T-cell (primary cell): Measurements from ENCODE around the gene OSBP2. TPM values are rescaled to one million over a fixed set of nuclear protein-coding genes. Genes with fewer than 3 reads are reported as not detected.

ENCODE experiments used
- ATAC-seq, 4 experiments: fragments of 200-7000 bp in 3 of 4; fragments of 150-1000 bp in 1 of 4; cut with Tn5 transposase; replicated peaks in 1 of 4; 1 replicate in 3 of 4; 2 replicates in 1 of 4; pipeline ENCODE4 v1.10.0; 2021; ENCODE audit warnings: moderate library complexity in 3 of 4, mild to moderate bottlenecking in 2 of 4, moderate number of reproducible peaks in 1 of 4
- CTCF ChIA-PET, 2 donors: fragments of 300-600 bp; sonication (Branson Sonifier 250); formaldehyde crosslinking; loops; one replicate each; lab custom pipeline; 2022; ENCODE audit warnings: antibody characterized with exemption in 2 of 2; lab: Charles Lee
- POLR2A ChIA-PET, 2 donors: fragments of 300-600 bp; sonication (Branson Sonifier 250); formaldehyde crosslinking; loops; one replicate each; lab custom pipeline; 2022; ENCODE audit warnings: antibody characterized with exemption in 2 of 2; lab: Charles Lee
- DNase-seq, 35 experiments: peaks; one replicate each; pipeline versions ENCODE4 v3.0.0 to v3.0.0-alpha.2; 2013 to 2023
- H3K27ac ChIP-seq: one replicate; pipeline ENCODE4 v1.5.1; 2013; ENCODE audit warnings: low read length
- H3K27me3 ChIP-seq, 2 experiments: replicated peaks in 1 of 2; 1 replicate in 1 of 2; 2 replicates in 1 of 2; pipeline versions ENCODE4 v1.6.1 to v1.7.0; 2013; ENCODE audit warnings: low read length in 1 of 2, mixed read lengths in 1 of 2; ENCODE audit not compliant: control insufficient read depth in 2 of 2, insufficient read depth in 2 of 2; ENCODE audit errors: extremely low read depth in 1 of 2
- H3K36me3 ChIP-seq, 2 donors: 1 replicate in 1 of 2; 2 replicates in 1 of 2; pipeline versions ENCODE4 v1.6.1 to v1.7.0; 2013; ENCODE audit warnings: low read length in 1 of 2; ENCODE audit not compliant: control insufficient read depth in 2 of 2, insufficient read depth in 1 of 2; ENCODE audit errors: extremely low read depth in 1 of 2
- H3K4me1 ChIP-seq, 2 experiments: 1 replicate in 1 of 2; 2 replicates in 1 of 2; pipeline versions ENCODE4 v1.6.1 to v1.7.0; 2013; ENCODE audit warnings: low read length in 2 of 2, mixed read lengths in 1 of 2; ENCODE audit not compliant: insufficient read depth in 2 of 2, control insufficient read depth in 1 of 2; ENCODE audit errors: extremely low read depth in 1 of 2
- H3K4me3 ChIP-seq, 2 donors: 1 replicate in 1 of 2; 2 replicates in 1 of 2; pipeline versions ENCODE4 v1.5.1 to v1.7.0; 2013; ENCODE audit warnings: mild to moderate bottlenecking in 2 of 2, low read length in 1 of 2, moderate library complexity in 1 of 2; ENCODE audit not compliant: control insufficient read depth in 1 of 2; ENCODE audit errors: extremely low read depth in 1 of 2
- H3K9me3 ChIP-seq: 2 replicates; pipeline ENCODE4 v1.7.0; 2013
- H3K27ac Mint-ChIP-seq, 2 donors: one replicate each; pipeline ENCODE4 v1.8.0; 2020 to 2021; ENCODE audit warnings: mild to moderate bottlenecking in 2 of 2, mixed read lengths in 2 of 2
- H3K27me3 Mint-ChIP-seq, 2 donors: one replicate each; pipeline ENCODE4 v1.8.0; 2021 to 2022; ENCODE audit warnings: mixed read lengths in 2 of 2
- H3K36me3 Mint-ChIP-seq: one replicate; pipeline ENCODE4 v1.8.0; 2021; ENCODE audit warnings: mixed read lengths
- H3K4me1 Mint-ChIP-seq, 3 donors: one replicate each; pipeline ENCODE4 v1.8.0; 2020 to 2022; ENCODE audit warnings: mixed read lengths in 3 of 3, mild to moderate bottlenecking in 1 of 3
- H3K4me3 Mint-ChIP-seq, 3 donors: one replicate each; pipeline ENCODE4 v1.8.0; 2020 to 2022; ENCODE audit warnings: mild to moderate bottlenecking in 3 of 3, mixed read lengths in 3 of 3, moderate library complexity in 3 of 3
- H3K9me3 Mint-ChIP-seq, 3 donors: one replicate each; pipeline ENCODE4 v1.8.0; 2020 to 2022; ENCODE audit warnings: mixed read lengths in 3 of 3
- WGBS: methylation state at CpG from one replicate; pipeline ENCODE4 v1.1.5; 2013; ENCODE audit warnings: missing lambda C conversion rate; ENCODE audit not compliant: insufficient coverage; 5-methylcytosine and 5-hydroxymethylcytosine counted together
- total RNA-seq, 35 experiments: library from RNA in 6 of 35; stranded (reverse) in 6 of 35; fragments of 120-200 nt in 1 of 35; gene quantifications; one replicate each; pipeline versions ENCODE4 v1.2.1 to v1.2.4 and lab custom pipeline; 2013 to 2026

OSBP2 gene
- total RNA-seq (1 to 10 TPM; 1.6 to 2.8 (median 2.1) TPM), total RNA-seq (lab: John Stamatoyannopoulos, UW) (1.6 to 4.6 (median 2.8) reads per million in 29 experiments)
- total RNA-seq (2013), result 0.96 TPM

GRCh38 chr22:30694640-30695350 lies at the start of gene OSBP2:
OSBP2 (plus strand) TSS chr22:30694874; CDS start chr22:30694910, 36 bp downstream.
- POLR2A ChIA-PET, result no interaction called here
- Histone ChIP-seq H3K27ac (peak within 1 kb of the TSS; percentile 34), H3K4me1 (peaks cover 0 to 16% of the 10 kb centered on the region in 2 experiments), H3K9me3 (no peaks in the 10 kb centered on the region), H3K27me3 (peaks cover 6 to 24% of the 10 kb centered on the region in 2 experiments), H3K4me3 (peak within 1 kb of the TSS; percentile 60 to 75), H3K36me3 (no peaks in the 10 kb centered on the region)
- H3K4me3 Mint-ChIP-seq, result peak within 1 kb of the TSS; percentile 78 to 92 (median 88)
- H3K27ac Mint-ChIP-seq, result peak within 1 kb of the TSS; percentile 85 to 90
- ATAC-seq, result peak; percentile 60 to 68 (median 65)
- no peaks in the 10 kb centered on the region for H3K9me3 Mint-ChIP-seq
- peaks cover 13 to 19% (median 15%) of the 10 kb centered on the region in 3 donors for H3K4me1 Mint-ChIP-seq
- H3K27me3 Mint-ChIP-seq, result peaks cover 0 to 15% of the 10 kb centered on the region in 2 donors
- peak in 22 of 35 experiments; percentile 5 to 43 (median 16) for DNase-seq
- H3K36me3 Mint-ChIP-seq, result no peaks in the 10 kb centered on the region
- CTCF ChIA-PET, result interaction anchor here in 1 of 2 donors (1.3 kb wide), 1 partner anchor 60 kb away, joined by 4 read pairs; no protein-coding TSS in a partner anchor
- WGBS, result 6% methylated on average over 88 of the region's 88 CpGs

- Histone ChIP-seq H3K9me3 (no peaks in the 10 kb centered on the region), H3K27me3 (no peaks in the 10 kb centered on the region), H3K4me3 (no peak overlapping the region), H3K4me1 (peaks cover 0 to 10% of the 10 kb centered on the region in 2 experiments), H3K36me3 (peaks cover 0 to 3% of the 10 kb centered on the region in 2 donors), H3K27ac (no peak overlapping the region)
- peaks cover 6 to 20% (median 18%) of the 10 kb centered on the region in 3 donors for H3K4me1 Mint-ChIP-seq
- no peaks in the 10 kb centered on the region for H3K27me3 Mint-ChIP-seq
- ChIA-PET CTCF (interaction anchor here in 1 of 2 donors (0.6 kb wide), 1 partner anchor 579 kb away, joined by 4 read pairs; no protein-coding TSS in a partner anchor), POLR2A (no interaction called here)
- DNase-seq (no peak), ATAC-seq (no peak)
- H3K9me3 Mint-ChIP-seq, result no peaks in the 10 kb centered on the region
- 87% methylated on average over 22 of the region's 25 CpGs for WGBS
- H3K4me3 Mint-ChIP-seq, result no peak overlapping the region
- no peaks in the 10 kb centered on the region for H3K36me3 Mint-ChIP-seq
- H3K27ac Mint-ChIP-seq, result no peak overlapping the region
These were observed 48.0 kb upstream of the OSBP2 start for GRCh38 chr22:30646518-30647160.

GRCh38 chr22:30647536-30647935 lies 47.1 kb upstream of the OSBP2 start:
- Histone ChIP-seq H3K9me3 (no peaks in the 10 kb centered on the region), H3K36me3 (peaks cover 0 to 3% of the 10 kb centered on the region in 2 donors), H3K27ac (no peak overlapping the region), H3K4me3 (no peak overlapping the region), H3K27me3 (no peaks in the 10 kb centered on the region), H3K4me1 (peaks cover 0 to 10% of the 10 kb centered on the region in 2 experiments)
- ChIA-PET CTCF (no interaction called here), POLR2A (no interaction called here)
- no peaks in the 10 kb centered on the region for H3K9me3 Mint-ChIP-seq
- no peak overlapping the region for H3K4me3 Mint-ChIP-seq
- H3K27ac Mint-ChIP-seq, result no peak overlapping the region
- no peak for ATAC-seq
- WGBS, result 100% methylated on average over 2 of the region's 3 CpGs
- no peaks in the 10 kb centered on the region for H3K27me3 Mint-ChIP-seq
- no peaks in the 10 kb centered on the region for H3K36me3 Mint-ChIP-seq
- H3K4me1 Mint-ChIP-seq, result peaks cover 6 to 24% (median 22%) of the 10 kb centered on the region in 3 donors
- DNase-seq, result no peak

GRCh38 chr22:30648825-30649224 lies 45.8 kb upstream of the OSBP2 start:
- Histone ChIP-seq H3K9me3 (no peaks in the 10 kb centered on the region), H3K4me3 (no peak overlapping the region), H3K27ac (no peak overlapping the region), H3K27me3 (no peaks in the 10 kb centered on the region), H3K4me1 (peaks cover 0 to 10% of the 10 kb centered on the region in 2 experiments), H3K36me3 (peaks cover 0 to 3% of the 10 kb centered on the region in 2 donors)
- DNase-seq (no peak), ATAC-seq (no peak)
- H3K27ac Mint-ChIP-seq, result peak overlapping the region; percentile 47 to 73
- WGBS, result 100% methylated on average over 1 of the region's 3 CpGs
- no peaks in the 10 kb centered on the region for H3K9me3 Mint-ChIP-seq
- H3K4me3 Mint-ChIP-seq, result no peak overlapping the region
- H3K36me3 Mint-ChIP-seq, result no peaks in the 10 kb centered on the region
- POLR2A ChIA-PET, result interaction anchor here in 1 of 2 donors (0.5 kb wide), 1 partner anchor 644 kb away, joined by 3 read pairs; the partner anchor contains the start of gene PIK3IP1
- CTCF ChIA-PET, result no interaction called here
- H3K27me3 Mint-ChIP-seq, result no peaks in the 10 kb centered on the region
- peaks cover 0 to 21% (median 16%) of the 10 kb centered on the region in 3 donors for H3K4me1 Mint-ChIP-seq

GRCh38 chr22:30649430-30650007 lies 45.2 kb upstream of the OSBP2 start:
- CTCF ChIA-PET, result no interaction called here
- H3K27me3 Mint-ChIP-seq, result no peaks in the 10 kb centered on the region
- ATAC-seq, result peak; percentile 84 to 100 (median 100)
- peaks cover 0 to 18% (median 11%) of the 10 kb centered on the region in 3 donors for H3K4me1 Mint-ChIP-seq
- no CpG with 5 or more reads among the region's 7 CpGs for WGBS
- Histone ChIP-seq H3K27ac (no peak overlapping the region), H3K4me3 (no peak overlapping the region), H3K36me3 (peaks cover 3 to 5% of the 10 kb centered on the region in 2 donors), H3K4me1 (peaks cover 0 to 10% of the 10 kb centered on the region in 2 experiments), H3K27me3 (no peaks in the 10 kb centered on the region), H3K9me3 (no peaks in the 10 kb centered on the region)
- H3K9me3 Mint-ChIP-seq, result no peaks in the 10 kb centered on the region
- POLR2A ChIA-PET, result no interaction called here
- DNase-seq, result peak in 20 of 35 experiments; percentile 4 to 62 (median 20)
- peaks cover 4% of the 10 kb centered on the region for H3K36me3 Mint-ChIP-seq
- H3K27ac Mint-ChIP-seq, result peak overlapping the region; percentile 73 to 74
- no peak overlapping the region for H3K4me3 Mint-ChIP-seq

- H3K27ac Mint-ChIP-seq, result no peak overlapping the region
- no peaks in the 10 kb centered on the region for H3K27me3 ChIP-seq
- POLR2A ChIA-PET, result no interaction called here
- no peaks in the 10 kb centered on the region for H3K27me3 Mint-ChIP-seq
- no peak overlapping the region for H3K4me3 Mint-ChIP-seq
- H3K9me3 ChIP-seq, result no peaks in the 10 kb centered on the region
- H3K4me1 Mint-ChIP-seq, result peaks cover 0 to 18% (median 11%) of the 10 kb centered on the region in 3 donors
- DNase-seq (no peak), ATAC-seq (no peak)
- no peak overlapping the region for H3K4me3 ChIP-seq
- H3K4me1 ChIP-seq, result peaks cover 0 to 10% of the 10 kb centered on the region in 2 experiments
- H3K36me3 ChIP-seq, result peaks cover 3 to 7% of the 10 kb centered on the region in 2 donors
- WGBS, result 71% methylated on average over 3 of the region's 5 CpGs
- peaks cover 7% of the 10 kb centered on the region for H3K36me3 Mint-ChIP-seq
- H3K9me3 Mint-ChIP-seq, result no peaks in the 10 kb centered on the region
- H3K27ac ChIP-seq, result no peak overlapping the region
- CTCF ChIA-PET, result no interaction called here
These were observed 44.1 kb upstream of the OSBP2 start for GRCh38 chr22:30650508-30651116.
